GM21737 (cell line): ENCODE measurements around the gene YRDC.
"Not testable (repeated sequence)": the region's sequence is repeated elsewhere in the genome, so short reads cannot be mapped to it uniquely, and the experiment has no call there.

Experiments
- ATAC-seq: cut with Tn5 transposase; IDR thresholded peaks from one replicate; pipeline ENCODE4 v1.9.1; 2021; ENCODE audit warnings: mild to moderate bottlenecking, moderate library complexity; ENCODE audit not compliant: unreplicated experiment

The YRDC gene

DNA sequence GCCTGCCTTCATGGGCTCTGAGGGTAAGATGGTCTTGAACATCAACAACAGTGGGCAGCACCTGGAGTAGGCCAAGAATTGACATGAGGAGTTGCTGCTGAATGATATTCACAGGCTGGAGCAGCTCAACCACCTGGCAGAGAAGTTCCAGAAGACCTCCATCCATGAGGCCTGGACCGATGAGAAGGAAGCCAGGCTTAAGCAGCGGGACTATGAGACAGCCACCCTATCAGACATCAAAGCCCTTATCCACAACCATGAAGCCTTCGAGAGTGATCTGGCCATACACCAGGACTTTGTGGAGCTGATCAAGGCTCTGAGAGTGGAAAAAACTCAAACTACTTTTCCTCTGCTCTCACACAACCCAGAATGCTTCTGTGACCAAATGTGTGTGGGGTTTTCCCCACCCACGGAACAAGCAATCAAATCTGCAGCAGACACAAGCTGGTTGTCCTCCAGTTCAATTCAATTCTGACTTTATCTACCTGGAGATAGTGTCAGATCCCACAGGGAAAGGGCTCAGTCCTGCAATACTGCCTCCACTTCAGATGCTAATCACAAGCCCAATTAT is 31.0 kb downstream of the YRDC start:
- ATAC-seq, result no peak

GRCh38 chr1:37771440-37771839 is 36.6 kb downstream of the YRDC start:
- not testable (repeated sequence) for ATAC-seq

- no peak for ATAC-seq
These were observed 40.5 kb downstream of the YRDC start for GRCh38 chr1:37767488-37767887.

- no peak for ATAC-seq
These were observed 41.9 kb downstream of the YRDC start for GRCh38 chr1:37765916-37766664.

GRCh38 chr1:37764888-37765441 is 43.0 kb downstream of the YRDC start, which contains the start of gene EPHA10:
TSS of gene EPHA10 (minus strand) at chr1:37765120. CDS start at chr1:37765066, 54 bp downstream.
- ATAC-seq, result no peak

GRCh38 chr1:37764414-37764825 is 43.6 kb downstream of the YRDC start:
- no peak for ATAC-seq

- no peak for ATAC-seq
These were observed 44.1 kb downstream of the YRDC start for GRCh38 chr1:37763791-37764413.

GRCh38 chr1:37762516-37762915 is 45.5 kb downstream of the YRDC start:
- ATAC-seq, result no peak

DNA sequence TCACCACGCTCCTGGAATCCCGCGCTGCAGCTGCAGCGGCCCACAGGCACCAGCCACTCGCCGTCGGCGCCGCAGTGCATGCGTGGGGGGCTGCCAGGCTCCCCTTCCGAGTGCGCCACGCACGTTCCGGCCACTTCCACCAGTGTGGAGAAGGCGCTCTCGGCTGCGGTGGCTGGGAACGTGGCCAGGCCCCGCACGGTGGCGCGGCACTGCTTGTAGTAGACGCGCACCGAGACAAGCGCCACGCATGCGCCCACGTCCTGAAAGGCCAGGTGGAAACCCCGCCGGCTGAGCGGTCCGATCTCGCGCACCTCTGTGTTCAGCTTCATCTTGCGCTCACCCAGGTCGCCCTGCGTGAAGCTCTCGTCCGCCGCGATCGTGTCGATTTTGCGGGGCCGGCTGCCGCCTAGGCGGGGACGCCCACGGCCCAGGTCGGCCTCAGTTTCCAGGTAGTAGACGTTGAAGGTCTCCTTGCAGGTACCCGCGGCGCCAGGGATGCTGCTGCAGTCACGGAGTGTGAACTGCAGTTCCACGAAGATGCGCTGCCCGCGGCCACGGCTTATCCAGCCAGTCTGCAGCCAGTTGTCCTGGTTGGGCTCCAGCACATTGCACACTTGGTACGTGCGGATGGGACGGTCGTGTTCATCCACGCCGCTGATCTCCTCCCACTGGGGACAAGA is 46.5 kb downstream of the YRDC start:
- no peak for ATAC-seq

DNA sequence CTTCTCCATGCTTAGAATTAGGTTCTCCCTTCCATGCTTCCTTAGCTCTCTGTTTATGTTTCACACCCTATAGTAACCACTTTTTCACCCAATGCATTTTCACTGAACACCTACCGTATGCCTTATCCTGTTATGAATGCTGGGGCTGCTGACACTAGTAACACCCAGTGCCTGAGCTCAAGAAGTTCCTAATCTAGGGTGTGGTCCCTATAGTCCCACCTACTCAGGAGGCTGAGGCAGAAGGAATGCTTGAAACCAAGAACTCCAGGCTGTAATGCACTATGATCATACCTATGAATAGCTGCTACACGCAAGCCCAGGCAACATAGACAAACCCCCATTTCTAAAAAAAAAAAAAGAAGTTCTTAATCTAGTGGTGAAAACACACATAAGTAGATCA is 48.6 kb downstream of the YRDC start:
- no peak for ATAC-seq

- ATAC-seq, result no peak
These were observed 52.0 kb downstream of the YRDC start for GRCh38 chr1:37755951-37756560.

- no peak for ATAC-seq
These were observed 52.7 kb downstream of the YRDC start for GRCh38 chr1:37755290-37755689.

- no peak for ATAC-seq
These were observed 54.3 kb downstream of the YRDC start for GRCh38 chr1:37753473-37754321.
